CD8-positive, alpha-beta memory T cell (primary cell): ENCODE measurements around the gene LRRC4. TPM values are rescaled to one million over a fixed set of nuclear protein-coding genes. Genes with fewer than 3 reads are reported as not detected.
A peak's percentile ranks its signal among the peaks of the same experiment; 100 is the strongest.

Experiments
- CTCF ChIA-PET: fragments of 350-600 bp; sonication (Branson Sonifier 250); formaldehyde crosslinking; loops from one replicate; lab custom pipeline; 2021; ENCODE audit warnings: antibody characterized with exemption; lab: Charles Lee
- POLR2A ChIA-PET: fragments of 350-600 bp; sonication (Branson Sonifier 250); formaldehyde crosslinking; loops from one replicate; lab custom pipeline; 2021; ENCODE audit warnings: antibody characterized with exemption; lab: Charles Lee
- DNase-seq, 5 donors: peaks; one replicate each; pipeline versions ENCODE4 v3.0.0 to v3.0.0-alpha.2; 2020 to 2022; ENCODE audit warnings: mixed read lengths in 1 of 5
- H3K27ac ChIP-seq: one replicate; pipeline ENCODE4 v1.7.0; 2013; ENCODE audit warnings: low read depth, mild to moderate bottlenecking, low read length, moderate library complexity
- H3K27me3 ChIP-seq: 2 replicates; pipeline ENCODE4 v1.7.0; 2013; ENCODE audit warnings: low read length, mild to moderate bottlenecking; ENCODE audit not compliant: insufficient read depth, poor library complexity, severe bottlenecking
- H3K36me3 ChIP-seq: 2 replicates; pipeline ENCODE4 v1.7.0; 2013; ENCODE audit warnings: mild to moderate bottlenecking, low read length, moderate library complexity; ENCODE audit not compliant: insufficient read depth
- H3K4me1 ChIP-seq: 2 replicates; pipeline ENCODE4 v1.7.0; 2013; ENCODE audit warnings: mild to moderate bottlenecking, low read length, moderate library complexity; ENCODE audit not compliant: insufficient read depth
- H3K4me3 ChIP-seq: 2 replicates; pipeline ENCODE4 v1.7.0; 2013; ENCODE audit warnings: mild to moderate bottlenecking, low read length
- H3K9me3 ChIP-seq: 2 replicates; pipeline ENCODE4 v1.7.0; 2013; ENCODE audit warnings: mild to moderate bottlenecking, low read length
- H3K27ac Mint-ChIP-seq, 8 donors: one replicate each; pipeline ENCODE4 v1.8.0; 2020 to 2021; ENCODE audit warnings: mixed read lengths in 8 of 8, mild to moderate bottlenecking in 6 of 8, inconsistent platforms in 3 of 8, moderate library complexity in 3 of 8
- H3K27me3 Mint-ChIP-seq, 2 donors: one replicate each; pipeline ENCODE4 v1.8.0; 2020 to 2021; ENCODE audit warnings: mixed read lengths in 2 of 2, mild to moderate bottlenecking in 1 of 2, moderate library complexity in 1 of 2
- H3K36me3 Mint-ChIP-seq, 3 donors: one replicate each; pipeline ENCODE4 v1.8.0; 2020 to 2021; ENCODE audit warnings: mixed read lengths in 3 of 3, inconsistent platforms in 1 of 3, mild to moderate bottlenecking in 1 of 3
- H3K4me1 Mint-ChIP-seq, 3 donors: one replicate each; pipeline ENCODE4 v1.8.0; 2020 to 2021; ENCODE audit warnings: mixed read lengths in 3 of 3, inconsistent platforms in 1 of 3, mild to moderate bottlenecking in 1 of 3
- H3K4me3 Mint-ChIP-seq, 7 donors: one replicate each; pipeline ENCODE4 v1.8.0; 2020 to 2021; ENCODE audit warnings: mixed read lengths in 7 of 7, mild to moderate bottlenecking in 6 of 7, moderate library complexity in 4 of 7, inconsistent platforms in 2 of 7
- H3K9me3 Mint-ChIP-seq, 5 donors: one replicate each; pipeline ENCODE4 v1.8.0; 2020 to 2022; ENCODE audit warnings: mixed read lengths in 5 of 5, mild to moderate bottlenecking in 3 of 5, moderate library complexity in 2 of 5, inconsistent platforms in 1 of 5
- polyA plus RNA-seq: library from polyadenylated mRNA; unstranded; fragments of 300-500 nt; fragmentation: Illumina TruSeq; gene quantifications from one replicate; pipeline ENCODE4 v1.2.3, GENCODE V29; 2021
- total RNA-seq, 2 experiments: library from RNA; stranded (reverse); gene quantifications; one replicate each; pipeline ENCODE4 v1.2.3, GENCODE V29; 2021

The LRRC4 gene
- total RNA-seq = under 1 TPM; 0.15 to 0.51 TPM
- polyA plus RNA-seq = not detected

GRCh38 chr7:128030654-128031611 is at the start of gene LRRC4:
LRRC4 (minus strand) TSS chr7:128031437; CDS start chr7:128030640, 797 bp downstream.
- Histone ChIP-seq H3K9me3 (no peaks in the 10 kb centered on the region), H3K36me3 (peaks cover 5% of the 10 kb centered on the region), H3K4me3 (peak within 1 kb of the TSS; percentile 34), H3K27me3 (no peaks in the 10 kb centered on the region), H3K27ac (no peak within 1 kb of the TSS), H3K4me1 (no peaks in the 10 kb centered on the region)
- Mint-ChIP-seq H3K27ac (peak within 1 kb of the TSS in 2 of 8 donors; percentile 80 to 82), H3K36me3 (peaks cover 8 to 11% (median 9%) of the 10 kb centered on the region in 3 donors), H3K27me3 (peaks cover 15% of the 10 kb centered on the region in 2 donors), H3K4me1 (peaks cover 20 to 23% (median 20%) of the 10 kb centered on the region in 3 donors), H3K9me3 (no peaks in the 10 kb centered on the region), H3K4me3 (peak within 1 kb of the TSS; percentile 83 to 94 (median 89))
- POLR2A ChIA-PET = no interaction called here
- peak in 2 of 5 donors; percentile 9 to 16 for DNase-seq
- CTCF ChIA-PET = no interaction called here

GRCh38 chr7:128080169-128080568 is 48.9 kb upstream of the LRRC4 start:
- Histone ChIP-seq H3K27ac (no peak overlapping the region), H3K4me3 (no peak overlapping the region), H3K4me1 (no peaks in the 10 kb centered on the region), H3K27me3 (no peaks in the 10 kb centered on the region), H3K36me3 (peaks cover 22% of the 10 kb centered on the region), H3K9me3 (no peaks in the 10 kb centered on the region)
- no peaks in the 10 kb centered on the region for H3K9me3 Mint-ChIP-seq
- ChIA-PET POLR2A (no interaction called here), CTCF (interaction anchor here (0.6 kb wide), 1 partner anchor 632 kb away, joined by 3 read pairs; no protein-coding TSS in a partner anchor)
- no peak for DNase-seq
- no peaks in the 10 kb centered on the region for H3K4me1 Mint-ChIP-seq
- no peaks in the 10 kb centered on the region for H3K27me3 Mint-ChIP-seq
- H3K27ac Mint-ChIP-seq = peak overlapping the region in 1 of 8 donors; percentile 64
- no peak overlapping the region for H3K4me3 Mint-ChIP-seq
- peaks cover 3 to 85% (median 3%) of the 10 kb centered on the region in 3 donors for H3K36me3 Mint-ChIP-seq

GRCh38 chr7:128078309-128078708 is 47.1 kb upstream of the LRRC4 start:
- Mint-ChIP-seq H3K9me3 (no peaks in the 10 kb centered on the region), H3K36me3 (peaks cover 2 to 80% (median 3%) of the 10 kb centered on the region in 3 donors), H3K4me1 (no peaks in the 10 kb centered on the region), H3K27ac (no peak overlapping the region), H3K4me3 (no peak overlapping the region), H3K27me3 (no peaks in the 10 kb centered on the region)
- DNase-seq = no peak
- ChIA-PET CTCF (no interaction called here), POLR2A (no interaction called here)
- H3K27me3 ChIP-seq = no peaks in the 10 kb centered on the region
- no peaks in the 10 kb centered on the region for H3K9me3 ChIP-seq
- H3K36me3 ChIP-seq = peaks cover 21% of the 10 kb centered on the region
- H3K4me3 ChIP-seq = no peak overlapping the region
- H3K4me1 ChIP-seq = no peaks in the 10 kb centered on the region
- no peak overlapping the region for H3K27ac ChIP-seq

- ChIA-PET POLR2A (no interaction called here), CTCF (no interaction called here)
- Histone ChIP-seq H3K4me3 (no peak overlapping the region), H3K4me1 (peaks cover 3% of the 10 kb centered on the region), H3K36me3 (peaks cover 15% of the 10 kb centered on the region), H3K27me3 (no peaks in the 10 kb centered on the region), H3K9me3 (no peaks in the 10 kb centered on the region), H3K27ac (no peak overlapping the region)
- Mint-ChIP-seq H3K9me3 (no peaks in the 10 kb centered on the region), H3K4me3 (no peak overlapping the region), H3K27ac (no peak overlapping the region), H3K36me3 (peaks cover 0 to 70% (median 2%) of the 10 kb centered on the region in 3 donors), H3K27me3 (no peaks in the 10 kb centered on the region), H3K4me1 (no peaks in the 10 kb centered on the region)
- DNase-seq = no peak
These were observed 45.6 kb upstream of the LRRC4 start for GRCh38 chr7:128076796-128077271.

GRCh38 chr7:128076196-128076795 is 45.1 kb upstream of the LRRC4 start:
- peaks cover 9% of the 10 kb centered on the region for H3K36me3 ChIP-seq
- H3K27me3 Mint-ChIP-seq = no peaks in the 10 kb centered on the region
- CTCF ChIA-PET = no interaction called here

GRCh38 chr7:128075242-128076095 is 44.2 kb upstream of the LRRC4 start:
- H3K27ac ChIP-seq = no peak overlapping the region
- Mint-ChIP-seq H3K27ac (no peak overlapping the region), H3K36me3 (peaks cover 0 to 63% (median 2%) of the 10 kb centered on the region in 3 donors), H3K27me3 (no peaks in the 10 kb centered on the region), H3K9me3 (no peaks in the 10 kb centered on the region), H3K4me3 (no peak overlapping the region), H3K4me1 (peaks cover 0 to 9% (median 4%) of the 10 kb centered on the region in 3 donors)
- peaks cover 6% of the 10 kb centered on the region for H3K4me1 ChIP-seq
- H3K4me3 ChIP-seq = no peak overlapping the region
- CTCF ChIA-PET = no interaction called here
- H3K36me3 ChIP-seq = peaks cover 8% of the 10 kb centered on the region
- H3K9me3 ChIP-seq = no peaks in the 10 kb centered on the region
- no peaks in the 10 kb centered on the region for H3K27me3 ChIP-seq
- DNase-seq = no peak
- POLR2A ChIA-PET = no interaction called here

More at GRCh38 chr7:128076196-128076795, 45.1 kb upstream of the LRRC4 start:
- POLR2A ChIA-PET = no interaction called here
- Mint-ChIP-seq H3K4me1 (peaks cover 0 to 4% (median 3%) of the 10 kb centered on the region in 3 donors), H3K27ac (peak overlapping the region in 1 of 8 donors; percentile 70), H3K9me3 (no peaks in the 10 kb centered on the region), H3K4me3 (no peak overlapping the region), H3K36me3 (peaks cover 0 to 67% (median 2%) of the 10 kb centered on the region in 3 donors)
- DNase-seq = no peak
- Histone ChIP-seq H3K27ac (no peak overlapping the region), H3K4me1 (peaks cover 6% of the 10 kb centered on the region), H3K9me3 (no peaks in the 10 kb centered on the region), H3K4me3 (no peak overlapping the region), H3K27me3 (no peaks in the 10 kb centered on the region)

GRCh38 chr7:128074736-128075135 is 43.5 kb upstream of the LRRC4 start:
- ChIA-PET CTCF (no interaction called here), POLR2A (no interaction called here)
- H3K27me3 ChIP-seq = no peaks in the 10 kb centered on the region
- no peak overlapping the region for H3K4me3 ChIP-seq
- H3K27me3 Mint-ChIP-seq = peaks cover 0 to 3% of the 10 kb centered on the region in 2 donors
- H3K4me1 Mint-ChIP-seq = peaks cover 0 to 9% (median 4%) of the 10 kb centered on the region in 3 donors
- H3K9me3 ChIP-seq = no peaks in the 10 kb centered on the region
- no peaks in the 10 kb centered on the region for H3K9me3 Mint-ChIP-seq
- H3K27ac ChIP-seq = no peak overlapping the region
- H3K36me3 ChIP-seq = peaks cover 8% of the 10 kb centered on the region
- peaks cover 6% of the 10 kb centered on the region for H3K4me1 ChIP-seq
- no peak for DNase-seq
- peak overlapping the region in 1 of 8 donors; percentile 43 for H3K27ac Mint-ChIP-seq
- H3K4me3 Mint-ChIP-seq = no peak overlapping the region
- peaks cover 0 to 56% (median 2%) of the 10 kb centered on the region in 3 donors for H3K36me3 Mint-ChIP-seq
